GM19372 (cell line): ENCODE results near the gene EXOC4.
"Not testable (repeated sequence)": the region's sequence is repeated elsewhere in the genome, so short reads cannot be mapped to it uniquely, and the experiment has no call there.

ENCODE experiments used
- ATAC-seq: cut with Tn5 transposase; IDR thresholded peaks from one replicate; pipeline ENCODE4 v1.9.1; 2021; ENCODE audit warnings: mild to moderate bottlenecking, low read depth, moderate library complexity; ENCODE audit not compliant: unreplicated experiment

EXOC4 gene

DNA sequence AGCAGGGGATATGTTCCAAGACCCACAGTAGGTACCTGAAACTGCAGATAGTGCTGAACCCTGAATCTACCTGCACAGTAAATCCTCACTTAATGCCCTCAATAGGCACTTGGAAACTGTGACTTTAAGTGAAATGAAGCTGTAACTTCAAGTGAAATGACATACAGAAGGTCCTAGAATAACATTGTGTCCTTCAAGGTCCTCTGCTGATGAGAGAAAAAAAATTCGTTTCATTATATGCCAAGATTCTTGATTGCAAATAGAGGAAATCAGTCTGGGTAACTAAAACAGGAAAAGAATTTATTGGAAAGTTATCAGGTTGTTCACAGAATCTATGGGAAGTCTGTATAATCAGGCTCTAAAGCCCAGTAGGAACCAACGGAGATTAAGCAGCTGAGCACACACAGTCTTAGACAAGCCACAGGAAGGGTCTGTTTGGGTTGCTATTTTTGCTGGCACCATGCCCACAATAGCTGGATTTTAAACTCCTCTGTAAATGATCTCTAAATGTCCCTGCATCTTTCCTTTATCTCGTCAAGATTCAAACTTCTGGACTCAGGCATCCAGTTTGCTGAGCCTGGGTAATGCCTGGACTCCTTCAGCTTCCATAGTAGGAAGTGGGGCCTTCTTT lies 57.5 kb downstream of the EXOC4 start:
- no peak for ATAC-seq

DNA sequence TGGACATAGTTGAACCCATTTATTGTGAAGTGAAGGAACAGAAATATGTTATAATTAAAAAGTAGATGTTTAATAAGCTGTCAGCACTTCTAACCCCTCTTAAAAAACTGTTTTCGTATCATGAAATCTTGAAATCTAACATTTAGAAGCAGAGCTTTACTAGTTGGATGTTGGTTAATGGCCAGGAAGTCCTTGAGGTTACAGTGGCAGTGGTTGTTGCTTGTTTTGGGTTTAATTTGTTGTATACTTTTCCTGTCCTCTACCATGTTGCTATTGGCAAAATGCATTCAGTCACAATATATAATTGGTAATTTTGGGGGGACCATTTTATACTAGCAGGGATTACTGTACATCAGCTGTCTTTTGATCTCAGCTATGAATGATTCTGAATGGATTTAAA lies 60.7 kb downstream of the EXOC4 start:
- no peak for ATAC-seq

DNA sequence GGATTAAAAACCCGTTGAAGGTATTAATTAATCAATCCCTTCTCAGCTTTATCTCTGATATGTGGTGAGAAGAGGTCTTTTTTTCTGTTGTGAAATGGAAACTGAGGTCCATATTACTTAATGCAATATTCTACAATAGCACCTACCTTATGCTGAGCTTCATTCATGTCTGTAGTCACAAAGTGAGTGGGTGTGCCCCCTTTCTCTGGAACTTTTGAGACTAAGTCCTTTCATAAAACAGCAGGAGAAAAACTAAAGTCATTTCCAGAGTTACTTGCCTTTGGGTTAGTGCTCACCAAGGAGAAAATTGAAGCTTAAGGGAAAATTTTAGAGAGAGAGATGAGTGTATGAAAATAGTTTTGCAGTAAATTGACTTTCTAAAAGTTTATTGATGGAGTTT lies 61.2 kb downstream of the EXOC4 start:
- ATAC-seq, result no peak

DNA sequence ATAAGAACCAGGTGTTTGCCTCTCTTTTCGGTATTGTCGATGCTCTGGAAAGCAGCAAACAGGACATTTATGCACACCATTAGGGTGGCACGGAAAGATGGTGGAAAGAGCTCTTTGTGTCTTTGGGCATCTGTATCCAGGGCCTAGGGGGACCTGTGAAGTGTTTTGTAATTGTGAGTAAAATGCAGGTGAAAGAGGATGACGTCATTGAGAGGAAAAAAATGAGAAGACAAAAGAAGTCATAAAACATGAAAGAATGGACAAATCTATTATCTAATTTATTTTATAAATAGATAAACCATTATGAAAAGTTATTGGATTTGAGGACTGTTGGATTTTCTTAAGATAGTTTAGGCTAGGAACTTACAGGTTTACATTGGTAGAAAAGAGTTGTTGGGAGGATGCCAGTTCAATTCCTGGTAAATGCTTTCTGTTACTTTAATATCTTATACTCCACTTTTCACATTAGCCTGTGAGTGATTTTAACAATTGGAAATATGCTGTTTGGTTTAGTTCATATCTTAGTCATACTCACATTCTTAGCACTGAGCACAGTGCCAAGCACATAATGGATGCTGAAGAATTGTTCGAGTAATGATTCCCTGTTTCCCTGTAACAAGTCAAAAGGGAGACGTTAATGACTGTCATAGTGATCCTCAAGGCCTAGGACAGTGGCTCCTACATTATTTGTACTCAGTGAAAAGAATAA lies 62.6 kb downstream of the EXOC4 start:
- ATAC-seq, result no peak

DNA sequence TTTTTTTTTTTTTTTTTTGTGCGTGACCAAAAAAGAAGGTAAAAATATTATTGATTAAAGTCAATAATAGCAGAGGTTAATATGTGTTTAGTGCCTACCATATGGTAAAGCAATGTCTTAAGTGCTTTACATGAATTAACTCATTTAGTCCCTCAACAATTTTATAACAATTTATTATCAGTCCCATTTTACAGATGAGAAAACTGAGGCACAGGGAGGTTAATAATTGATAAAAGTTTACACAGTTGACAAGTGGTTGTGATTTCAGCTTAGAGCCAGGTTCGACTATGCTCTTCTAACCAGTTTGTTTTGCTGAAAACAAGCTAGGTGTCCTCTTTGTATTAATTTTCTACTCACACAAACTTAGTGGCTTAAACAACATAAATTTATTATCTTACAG lies 67.0 kb downstream of the EXOC4 start:
- ATAC-seq, result no peak

DNA sequence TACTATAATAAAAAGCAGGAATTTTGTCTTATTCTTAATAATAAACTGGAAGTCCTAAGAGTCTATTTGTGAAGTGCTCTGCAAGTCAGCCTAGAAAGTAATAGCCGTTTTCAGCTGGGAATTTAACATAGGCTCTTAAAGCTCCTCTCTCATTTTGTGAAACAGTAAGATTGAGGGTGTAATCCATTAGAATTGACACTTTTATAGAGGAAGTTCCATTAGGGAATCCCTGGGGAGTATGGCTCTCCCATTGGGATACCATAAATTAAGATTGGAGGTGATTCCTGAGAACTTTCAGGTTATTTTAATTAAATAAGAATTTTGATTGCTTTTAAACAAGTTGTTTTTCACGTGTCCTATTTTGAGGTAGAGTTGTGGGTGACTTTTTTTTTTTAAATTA lies 68.0 kb downstream of the EXOC4 start:
- no peak for ATAC-seq

DNA sequence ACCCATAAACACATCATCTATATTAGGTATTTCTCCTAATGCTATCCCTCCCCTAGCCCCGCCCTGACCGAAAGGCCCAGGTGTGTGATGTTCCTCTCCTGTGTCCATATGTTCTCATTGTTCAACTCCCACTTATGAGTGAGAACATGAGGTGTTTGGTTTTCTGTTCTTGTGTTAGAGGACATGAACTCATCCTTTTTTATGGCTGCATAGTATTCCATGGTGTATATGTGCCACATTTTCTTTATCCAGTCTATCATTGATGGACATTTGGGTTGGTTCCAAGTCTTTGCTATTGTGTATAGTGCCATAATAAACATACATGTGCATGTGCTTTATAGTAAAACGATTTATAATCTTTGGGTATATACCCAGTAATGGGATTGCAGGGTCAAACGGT lies 68.5 kb downstream of the EXOC4 start:
- ATAC-seq, result not testable (repeated sequence)

DNA sequence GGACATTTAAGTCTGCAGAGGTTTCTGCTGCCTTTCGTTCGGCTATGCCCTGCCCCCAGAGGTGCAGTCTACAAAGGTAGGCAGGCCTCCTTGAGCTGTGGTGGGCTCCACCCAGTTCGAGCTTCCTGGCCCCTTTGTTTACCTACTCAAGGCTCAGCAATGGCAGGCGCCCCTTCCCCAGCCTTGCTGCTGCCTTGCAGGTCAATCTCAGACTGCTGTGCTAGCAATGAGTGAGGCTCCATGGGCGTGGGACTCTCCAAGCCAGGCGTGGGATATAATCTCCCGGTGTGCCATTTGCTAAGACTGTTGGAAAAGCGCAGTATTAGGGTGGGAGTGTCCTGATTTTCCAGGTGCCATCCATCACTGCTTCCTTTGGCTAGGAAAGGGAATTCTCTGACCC lies 73.9 kb downstream of the EXOC4 start:
- ATAC-seq, result not testable (repeated sequence)

DNA sequence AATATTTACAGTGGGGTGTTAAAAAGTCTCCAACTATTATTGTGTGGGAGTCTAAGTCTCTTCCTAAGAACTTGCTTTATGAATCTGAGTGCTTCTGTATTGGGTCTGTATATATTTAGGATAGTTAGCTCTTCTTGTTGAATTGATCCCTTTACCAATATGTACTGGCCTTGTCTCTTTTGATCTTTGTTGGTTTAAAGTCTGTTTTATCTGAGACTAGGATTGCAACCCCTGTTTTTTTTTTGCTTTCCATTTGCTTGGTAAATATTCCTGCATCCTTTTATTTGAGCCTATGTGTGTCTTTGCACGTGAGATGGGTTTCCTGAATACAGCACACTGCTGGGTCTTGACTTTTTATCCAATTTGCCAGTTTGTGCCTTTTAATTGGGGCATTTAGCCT lies 75.1 kb downstream of the EXOC4 start:
- not testable (repeated sequence) for ATAC-seq

DNA sequence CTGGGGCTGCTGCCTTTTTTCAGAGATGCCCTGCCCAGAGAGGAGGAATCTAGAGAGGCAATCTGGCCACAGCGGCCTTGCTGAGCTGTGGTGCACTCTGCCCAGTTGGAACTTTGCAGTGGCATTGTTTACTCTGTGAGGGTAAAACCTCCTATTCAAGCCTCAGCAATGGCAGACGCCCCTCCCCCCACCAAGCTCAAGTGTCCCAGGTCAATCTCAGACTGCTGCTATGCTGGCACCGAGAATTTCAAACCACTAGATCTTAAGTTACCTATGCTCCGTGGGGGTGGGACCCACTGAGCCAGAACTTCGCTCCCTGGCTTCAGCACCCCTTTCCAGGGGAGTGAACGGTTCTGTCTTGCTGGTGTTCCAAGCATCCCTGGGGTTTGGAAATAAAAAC lies 77.2 kb downstream of the EXOC4 start:
- no peak for ATAC-seq

DNA sequence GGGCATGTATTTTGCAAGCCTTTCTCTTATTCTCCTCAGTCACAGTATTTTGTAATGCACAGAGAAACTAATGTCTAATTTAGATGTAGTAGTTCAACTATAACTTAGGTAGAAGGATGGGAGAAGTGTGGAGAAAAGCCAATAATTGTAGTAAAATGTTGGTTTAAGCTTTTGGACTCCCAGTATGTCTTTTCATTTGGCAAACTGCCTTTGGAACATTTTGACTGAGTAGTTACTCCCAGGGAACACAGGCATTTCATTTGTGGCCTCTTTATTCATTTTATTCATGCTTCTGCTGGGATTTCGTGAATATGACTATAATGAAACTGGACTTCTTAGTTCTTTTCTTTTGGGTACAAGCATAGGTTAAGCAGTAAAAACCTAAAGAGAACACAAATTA lies 79.0 kb downstream of the EXOC4 start:
- no peak for ATAC-seq

DNA sequence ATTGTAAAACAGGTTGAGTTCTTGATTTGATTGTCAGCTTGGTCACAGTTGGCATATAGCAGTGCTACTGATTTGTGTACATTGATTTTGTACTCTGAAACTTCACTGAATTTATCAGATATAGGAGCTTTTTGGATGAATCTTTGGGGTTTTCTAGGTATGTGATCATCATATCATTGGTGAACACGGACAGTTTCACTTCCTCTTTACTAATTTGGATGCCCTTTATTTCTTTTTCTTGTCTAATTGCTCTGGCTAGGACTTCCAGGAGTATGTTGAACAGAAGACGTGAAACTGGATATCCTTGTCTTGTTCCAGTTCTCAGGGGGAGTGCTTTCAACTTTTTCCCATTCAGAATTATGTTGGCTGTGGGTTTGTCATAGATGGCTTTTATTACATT lies 86.9 kb downstream of the EXOC4 start:
- ATAC-seq, result no peak

DNA sequence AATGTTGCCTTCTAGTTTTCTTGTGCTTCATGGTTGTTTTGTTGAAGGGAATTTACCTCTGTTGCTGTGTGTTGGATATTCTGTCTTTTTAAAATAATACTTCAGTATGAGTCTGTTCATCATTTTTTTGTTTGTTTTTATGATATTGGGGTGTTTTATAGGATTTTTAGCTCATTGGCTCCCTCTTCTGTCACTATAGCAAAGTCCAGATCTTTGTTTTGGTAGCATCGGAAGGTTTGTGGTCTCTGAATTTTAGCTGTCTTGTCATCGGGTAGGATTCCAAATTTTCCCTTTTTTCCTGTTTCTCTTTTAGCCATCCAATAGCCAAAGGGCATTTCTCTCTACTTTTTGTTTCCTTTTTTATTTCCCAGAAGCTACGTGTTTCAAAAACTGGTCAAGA lies 91.4 kb downstream of the EXOC4 start:
- ATAC-seq, result no peak

DNA sequence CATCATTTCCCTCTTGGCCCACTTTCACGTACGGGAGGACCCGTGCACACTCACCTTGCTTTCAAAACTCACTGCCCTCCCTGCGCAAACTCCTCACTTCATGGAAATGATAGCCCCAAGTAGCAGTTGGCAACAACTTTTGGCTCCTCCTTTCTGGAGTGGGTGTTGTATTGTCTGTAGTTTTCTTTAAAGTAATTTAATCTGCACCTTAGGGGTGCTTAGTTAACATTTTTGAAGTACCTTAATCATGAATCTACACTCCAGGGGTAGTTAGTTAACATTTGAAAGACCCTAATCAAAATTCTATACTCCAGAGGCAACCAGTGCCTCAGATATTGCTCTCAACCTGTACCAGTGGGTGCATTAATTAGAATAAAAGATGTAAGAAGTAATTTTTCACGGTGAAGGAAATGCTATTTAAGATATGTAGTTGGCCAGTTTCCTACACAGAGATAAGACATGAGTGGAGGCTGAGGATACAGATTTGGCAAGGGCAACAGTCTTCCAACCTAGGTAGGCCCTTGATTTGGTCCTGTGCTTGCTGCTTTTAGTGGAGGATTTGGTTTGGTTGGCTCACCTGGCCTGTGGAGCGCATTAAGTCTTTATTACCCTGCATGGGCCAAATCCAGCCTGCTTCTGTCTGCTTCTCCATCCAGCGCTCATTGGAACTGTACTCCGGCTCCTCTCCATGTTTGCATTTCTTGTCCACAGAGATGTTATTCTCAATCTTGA lies 93.0 kb downstream of the EXOC4 start:
- no peak for ATAC-seq

DNA sequence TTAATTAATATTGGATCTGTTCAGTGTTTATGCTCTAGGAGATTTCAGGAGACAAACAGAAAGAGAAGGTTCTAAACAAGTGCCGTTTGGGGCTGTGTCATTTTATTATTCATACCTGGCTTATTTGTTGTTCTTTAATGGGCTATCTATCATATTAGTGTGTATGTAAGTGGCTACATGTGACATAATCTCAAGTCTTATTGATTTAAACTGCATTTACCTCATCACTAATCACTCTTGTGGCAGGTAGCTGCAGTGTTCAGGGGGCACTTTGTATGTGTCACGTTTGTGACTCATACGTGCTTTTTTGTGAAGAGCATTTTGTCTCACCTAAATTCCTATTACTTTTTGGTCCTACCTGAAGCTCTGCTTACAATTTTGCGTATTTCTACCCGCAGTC lies 95.4 kb downstream of the EXOC4 start:
- no peak for ATAC-seq

DNA sequence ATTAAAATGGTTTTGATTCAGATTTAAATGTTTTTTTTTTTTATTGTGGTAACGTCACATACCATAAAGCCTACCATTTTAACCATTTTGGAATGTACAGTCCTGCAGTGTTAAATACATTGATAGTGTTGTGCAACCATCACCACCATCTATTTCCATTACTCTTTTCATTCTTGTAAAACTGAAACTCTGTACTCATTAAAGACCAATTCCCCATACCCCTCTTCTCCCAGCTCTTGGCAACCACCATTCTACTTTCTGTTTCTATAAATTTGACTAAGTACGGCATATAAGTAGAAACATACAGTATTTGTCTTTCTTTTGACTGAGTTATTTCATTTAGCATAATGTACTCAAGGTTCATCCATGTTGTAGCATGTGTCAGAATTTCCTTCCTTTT lies 96.2 kb downstream of the EXOC4 start:
- peak; percentile 54 for ATAC-seq

DNA sequence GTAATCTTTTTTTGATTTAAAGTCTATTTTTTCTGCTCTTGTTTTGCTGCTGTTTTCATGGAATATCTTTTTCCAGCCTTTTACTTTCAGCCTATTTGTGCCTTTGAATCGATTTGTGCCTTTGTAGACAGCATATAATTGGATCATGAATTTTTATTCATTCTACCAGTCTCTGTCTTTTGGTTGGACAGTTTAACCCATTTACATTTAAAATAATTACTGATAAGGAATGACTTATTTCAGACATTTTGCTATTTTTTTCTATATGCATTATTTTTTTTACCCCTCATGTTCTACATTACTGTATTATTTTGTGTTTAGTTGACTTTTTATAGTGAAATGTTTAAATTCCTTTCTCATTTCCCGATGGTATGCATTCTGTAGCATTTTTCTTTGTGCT lies 99.6 kb downstream of the EXOC4 start:
- no peak for ATAC-seq

DNA sequence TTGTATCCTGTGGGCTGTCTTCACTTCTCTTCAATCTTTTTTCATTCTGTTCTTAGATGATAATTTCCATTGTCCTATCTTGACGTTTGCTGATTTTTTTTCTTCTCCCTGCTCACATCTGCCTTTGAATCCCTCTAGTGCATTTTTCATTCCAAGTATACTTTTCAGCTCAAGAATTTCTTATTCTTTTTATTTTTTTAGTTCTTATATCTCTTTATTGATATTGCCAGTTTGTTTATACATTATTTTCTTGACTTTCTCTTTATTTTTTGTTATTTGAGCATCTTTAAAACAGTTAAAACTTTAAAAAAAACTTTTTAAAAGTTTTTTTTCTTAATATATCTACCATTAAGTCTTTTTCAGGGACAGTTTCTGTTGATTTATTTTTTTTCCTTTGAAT lies 100.9 kb downstream of the EXOC4 start:
- ATAC-seq, result no peak

DNA sequence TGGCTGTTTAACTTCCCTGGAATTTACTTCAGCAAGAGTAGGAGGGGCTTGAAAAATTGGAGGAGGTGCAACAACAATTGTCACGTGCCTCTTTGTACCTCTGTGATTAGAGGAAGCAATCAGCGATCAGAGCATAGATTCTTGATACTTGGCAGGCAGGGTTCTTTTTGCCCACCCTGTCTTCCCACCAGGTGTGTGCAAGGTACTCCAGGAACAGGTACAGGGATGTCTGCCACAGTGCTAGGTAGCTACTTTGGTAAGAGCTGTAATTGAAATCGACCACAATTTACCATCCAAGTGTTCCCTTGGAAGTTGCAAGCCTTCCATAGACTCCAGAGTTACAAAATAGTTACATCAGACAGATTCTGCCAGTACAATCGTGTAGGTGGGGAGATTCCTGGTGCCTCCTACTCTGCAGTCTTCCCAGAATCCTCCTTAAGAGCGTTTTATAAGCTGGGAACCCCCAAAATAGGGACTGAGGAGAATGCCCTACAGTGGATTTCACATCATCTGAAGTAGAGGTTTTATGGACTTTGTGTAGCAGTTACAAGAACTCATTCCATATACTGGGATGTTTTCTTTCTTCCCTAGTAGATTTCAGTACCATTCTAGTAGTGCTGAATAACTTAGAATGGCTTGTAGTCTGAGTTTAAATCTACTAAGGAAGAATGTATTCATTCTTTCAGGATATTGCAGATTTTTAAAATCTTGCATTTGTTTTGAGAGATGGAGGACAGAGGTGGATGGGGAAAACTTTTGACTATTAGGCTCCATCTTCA lies 101.9 kb downstream of the EXOC4 start:
- no peak for ATAC-seq

DNA sequence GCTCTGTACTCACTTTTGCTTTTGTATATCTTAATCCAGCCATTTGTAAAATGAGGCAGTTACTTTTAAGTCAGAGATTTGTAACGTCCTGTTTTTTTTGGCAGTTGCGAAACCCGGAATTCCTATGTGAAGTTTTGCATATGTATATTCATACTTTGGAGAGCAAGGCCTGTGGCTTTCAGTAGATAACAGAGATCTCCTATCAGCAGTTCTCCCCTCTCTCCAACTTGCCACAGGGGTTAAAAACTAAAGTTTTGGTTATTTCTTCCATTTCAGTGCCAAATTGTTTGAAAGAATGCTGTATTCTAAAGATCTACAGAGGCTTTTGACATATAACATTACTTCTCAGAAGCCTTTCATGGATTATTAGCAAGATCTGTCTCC lies 102.4 kb downstream of the EXOC4 start:
- ATAC-seq, result no peak

DNA sequence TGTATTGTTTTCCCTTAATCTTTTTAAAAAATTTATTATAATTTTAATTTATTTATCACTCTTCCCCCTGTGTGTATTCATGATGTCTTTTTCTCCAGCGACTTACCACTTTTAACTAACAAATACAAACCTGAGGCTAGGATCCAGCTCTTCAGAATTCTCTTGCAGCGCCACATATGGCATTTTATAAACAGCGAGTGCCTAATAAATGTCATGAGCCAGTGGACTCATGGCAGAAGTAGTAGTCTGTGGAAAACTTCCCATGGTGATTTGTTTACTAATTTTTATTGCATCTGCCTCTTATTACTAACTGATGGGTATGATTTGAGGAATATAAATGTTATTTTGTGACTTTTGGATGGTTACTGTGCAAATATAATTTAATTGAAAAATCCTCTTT lies 102.9 kb downstream of the EXOC4 start:
- no peak for ATAC-seq
